ENCODE data around the gene GALNT14. TPM values are rescaled to one million over a fixed set of nuclear protein-coding genes. Genes with fewer than 3 reads are reported as not detected.

The GALNT14 gene
- total RNA-seq, 4 donors from 2014 or later = 8.3 to 26.1 (median 16.3) TPM

GRCh38 chr2:31028417-31028816, 109.8 kb downstream of the GALNT14 start:
- Histone ChIP-seq H3K36me3 (no peaks in the 10 kb centered on the region), H3K27me3 (no peaks in the 10 kb centered on the region), H3K27ac (no peak overlapping the region), H3K4me1 (no peaks in the 10 kb centered on the region), H3K4me3 (no peak overlapping the region), H3K9me3 (no peaks in the 10 kb centered on the region)
- DNase-seq = no peak
- no peak for TF ChIP-seq CTCF (IDR thresholded peaks at IDR 0.05)
- no peak for TF ChIP-seq POLR2A (IDR thresholded peaks at IDR 0.05)

DNA sequence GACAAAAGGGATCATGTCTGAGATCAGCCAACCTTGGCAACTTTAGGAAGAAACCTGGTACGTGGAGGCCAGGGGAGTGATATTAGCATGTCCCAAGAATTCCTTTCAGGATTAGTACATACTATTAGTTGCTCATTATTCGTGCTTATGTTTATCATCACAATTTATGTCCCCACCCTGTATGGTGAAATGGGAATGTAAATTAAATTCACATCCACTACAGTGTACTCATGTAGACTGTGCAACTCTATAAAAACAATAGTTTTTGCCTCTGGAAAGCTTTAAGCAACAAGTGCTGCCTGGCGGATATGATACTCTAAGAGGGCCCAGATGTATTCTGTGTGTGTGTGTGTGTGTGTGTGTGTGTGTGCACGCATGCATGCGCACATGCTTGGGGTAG, 110.7 kb downstream of the GALNT14 start:
- Histone ChIP-seq H3K4me1 (no peaks in the 10 kb centered on the region), H3K27me3 (no peaks in the 10 kb centered on the region), H3K27ac (no peak overlapping the region), H3K4me3 (no peak overlapping the region), H3K9me3 (no peaks in the 10 kb centered on the region), H3K36me3 (no peaks in the 10 kb centered on the region)
- no peak for DNase-seq
- TF ChIP-seq CTCF (IDR thresholded peaks at IDR 0.05) = no peak
- no peak for TF ChIP-seq POLR2A (IDR thresholded peaks at IDR 0.05)

GRCh38 chr2:31023541-31023940, 114.7 kb downstream of the GALNT14 start:
- no peak for DNase-seq
- Histone ChIP-seq H3K4me3 (no peak overlapping the region), H3K36me3 (no peaks in the 10 kb centered on the region), H3K9me3 (no peaks in the 10 kb centered on the region), H3K27me3 (no peaks in the 10 kb centered on the region), H3K27ac (no peak overlapping the region), H3K4me1 (no peaks in the 10 kb centered on the region)
- TF ChIP-seq CTCF (IDR thresholded peaks at IDR 0.05) = no peak
- TF ChIP-seq POLR2A (IDR thresholded peaks at IDR 0.05) = no peak

DNA sequence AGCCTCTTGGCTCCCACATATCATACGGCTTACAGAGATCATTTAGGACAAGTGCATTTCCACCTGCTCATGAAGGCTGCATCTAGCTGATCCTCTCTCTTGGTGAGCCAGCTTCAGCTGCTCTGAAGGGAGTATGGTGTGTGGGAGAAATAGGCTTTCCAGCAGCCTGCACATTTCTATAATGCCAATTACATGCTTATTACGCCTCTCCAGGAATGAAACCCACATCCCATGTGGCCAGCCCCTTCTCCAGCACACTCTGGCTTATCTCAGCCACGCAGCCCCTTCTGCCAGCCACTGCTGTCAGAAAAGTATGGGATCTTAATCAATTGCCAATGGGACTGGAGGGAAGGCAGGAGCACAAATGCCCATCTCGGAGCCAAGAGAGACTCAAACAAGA, 117.5 kb downstream of the GALNT14 start:
- no peak for TF ChIP-seq CTCF (IDR thresholded peaks at IDR 0.05)
- no peak for TF ChIP-seq POLR2A (IDR thresholded peaks at IDR 0.05)
- no peak for DNase-seq
- Histone ChIP-seq H3K4me1 (no peaks in the 10 kb centered on the region), H3K27me3 (no peaks in the 10 kb centered on the region), H3K4me3 (no peak overlapping the region), H3K9me3 (no peaks in the 10 kb centered on the region), H3K27ac (no peak overlapping the region), H3K36me3 (no peaks in the 10 kb centered on the region)

DNA sequence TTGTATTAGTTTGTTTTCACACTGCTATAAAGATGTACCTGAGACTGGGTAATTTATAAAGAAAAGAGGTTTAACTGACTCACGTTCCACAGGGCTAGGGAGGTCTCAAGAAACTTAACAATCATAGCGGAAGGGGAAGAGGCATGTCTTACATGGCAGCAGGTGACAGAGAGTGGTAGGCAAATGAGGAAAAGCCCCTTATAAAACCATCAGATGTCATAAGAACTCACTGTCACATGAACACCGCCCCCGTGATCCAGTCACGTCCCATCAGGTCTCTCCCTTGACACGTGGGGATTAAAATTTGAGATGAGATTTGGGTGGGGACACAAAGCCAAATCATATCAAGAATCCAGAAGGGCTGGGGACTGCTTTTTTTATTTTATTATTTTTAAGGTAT, 120.0 kb downstream of the GALNT14 start:
- no peak for TF ChIP-seq POLR2A (IDR thresholded peaks at IDR 0.05)
- TF ChIP-seq CTCF (IDR thresholded peaks at IDR 0.05) = no peak
- DNase-seq = peak in 1 of 3 donors; percentile 8
- H3K27me3 ChIP-seq = no peaks in the 10 kb centered on the region

DNA sequence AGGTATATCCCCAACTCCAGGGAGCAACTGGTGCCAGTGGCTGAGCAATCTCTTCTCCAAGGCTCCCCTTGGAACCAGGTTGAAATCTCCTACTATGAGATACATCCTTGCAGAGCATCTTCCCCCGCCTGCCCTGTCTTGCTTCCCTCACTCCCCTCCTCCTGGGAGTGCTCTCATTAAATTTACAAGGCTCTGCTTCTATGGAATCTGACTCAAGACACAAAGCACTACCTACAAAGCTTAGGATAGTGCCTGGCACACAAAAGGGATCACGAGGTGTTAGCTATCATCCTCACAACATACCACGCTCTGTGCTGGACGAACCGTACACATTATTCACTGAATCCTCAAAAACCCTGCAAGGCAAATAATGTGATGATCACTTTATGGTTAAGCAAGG, 121.6 kb downstream of the GALNT14 start:
- Histone ChIP-seq H3K4me3 (no peak overlapping the region), H3K36me3 (no peaks in the 10 kb centered on the region), H3K4me1 (no peaks in the 10 kb centered on the region), H3K27me3 (no peaks in the 10 kb centered on the region), H3K27ac (no peak overlapping the region), H3K9me3 (no peaks in the 10 kb centered on the region)
- TF ChIP-seq CTCF (IDR thresholded peaks at IDR 0.05) = no peak
- no peak for TF ChIP-seq POLR2A (IDR thresholded peaks at IDR 0.05)
- DNase-seq = peak in 1 of 3 donors; percentile 18

More for the DNA sequence above, 120.0 kb downstream of the GALNT14 start:
- Histone ChIP-seq H3K27ac (no peak overlapping the region), H3K36me3 (no peaks in the 10 kb centered on the region), H3K9me3 (no peaks in the 10 kb centered on the region), H3K4me3 (no peak overlapping the region), H3K4me1 (no peaks in the 10 kb centered on the region)
